H1 (cell line): ENCODE results near the gene ESYT1. TPM values are rescaled to one million over a fixed set of nuclear protein-coding genes. Genes with fewer than 3 reads are reported as not detected.
A peak's percentile ranks its signal among the peaks of the same experiment; 100 is the strongest.

ENCODE experiments used
- BACH1 ChIP-seq: IDR thresholded peaks from 2 replicates; pipeline ENCODE4 v1.6.1; 2012; ENCODE audit warnings: low read length, improper control_type of control experiment
- CBX8 ChIP-seq: fragments of 300-800, 300-1000 bp; sonication (generic); IDR thresholded peaks from 2 replicates; pipeline ENCODE4 v1.7.1; 2016; ENCODE audit warnings: low read depth, low read length, borderline replicate concordance
- GABPA ChIP-seq: IDR thresholded peaks from 2 replicates; pipeline ENCODE4 v1.6.1; 2011; ENCODE audit warnings: mild to moderate bottlenecking, low read length, moderate library complexity, borderline replicate concordance; ENCODE audit not compliant: insufficient read depth
- JUN ChIP-seq: IDR thresholded peaks from 2 replicates; pipeline ENCODE4 v1.6.1; 2011; ENCODE audit warnings: low read depth, mild to moderate bottlenecking, improper control_type of control experiment, low read length
- KDM4A ChIP-seq: IDR thresholded peaks from one replicate; pipeline ENCODE4 v1.7.1; 2012; ENCODE audit warnings: low read depth, mild to moderate bottlenecking, moderate library complexity, low read length, inconsistent platforms; ENCODE audit not compliant: severe bottlenecking
- KDM5A ChIP-seq: fragments of 200-600 bp; IDR thresholded peaks from 2 replicates; pipeline ENCODE4 v1.7.1; 2012; ENCODE audit warnings: mild to moderate bottlenecking, low read length, inconsistent platforms, mixed read lengths
- SIN3A ChIP-seq, 2 experiments: IDR thresholded peaks in 1 of 2; conservative IDR thresholded peaks in 1 of 2; 2 replicates each; pipeline ENCODE4 v1.6.1; 2011 to 2012; ENCODE audit warnings: low read length in 2 of 2, improper control_type of control experiment in 1 of 2, low read depth in 1 of 2, mild to moderate bottlenecking in 1 of 2
- TBP ChIP-seq: IDR thresholded peaks from 2 replicates; pipeline ENCODE4 v1.6.1; 2011; ENCODE audit warnings: low read depth, low read length, improper control_type of control experiment
- TCF12 ChIP-seq: IDR thresholded peaks from 2 replicates; pipeline ENCODE4 v1.6.1; 2011; ENCODE audit warnings: low read depth, mild to moderate bottlenecking, low read length
- polyA plus RNA-seq, 7 experiments: library from polyadenylated mRNA; depleted of rRNA in 3 of 7; stranded (reverse) in 5 of 7; unstranded in 2 of 7; fragments of >200 nt in 5 of 7; fragments of 200-250 nt in 2 of 7; gene quantifications; 1 replicate in 5 of 7; 2 replicates in 1 of 7; 4 replicates in 1 of 7; pipeline versions ENCODE4 v1.2.1 to v1.2.3, GENCODE V29; 2011 to 2013; ENCODE audit warnings: missing spikeins in 2 of 7, mixed read lengths in 2 of 7
- total RNA-seq: library from RNA; stranded (reverse); fragmentation: NEBNext Ultra II Directional; extraction: Animal tissue kit (Norgen Biotek cat#: 25700); gene quantifications from 2 replicates; pipeline ENCODE4 v1.2.1, GENCODE V29; 2021
- TF ChIP-seq, protein P1 (sequence below): IDR thresholded peaks from 2 replicates; pipeline ENCODE4 v1.6.1; 2012; ENCODE audit warnings: inconsistent platforms
- TF ChIP-seq, protein P2 (sequence below): IDR thresholded peaks from 2 replicates; pipeline ENCODE4 v1.6.1; 2012; ENCODE audit warnings: inconsistent platforms
- TF ChIP-seq, protein P3 (sequence below), 3 experiments: IDR thresholded peaks; 1 replicate in 2 of 3; 2 replicates in 1 of 3; pipeline versions ENCODE4 v1.5.1 to v1.6.1; 2011; ENCODE audit warnings: low read length in 3 of 3, mild to moderate bottlenecking in 3 of 3, inconsistent platforms in 2 of 3, low read depth in 1 of 3, moderate library complexity in 1 of 3; ENCODE audit not compliant: insufficient read depth in 1 of 3; ENCODE audit errors: control extremely low read depth in 1 of 3

ESYT1 gene
- total and polyA plus RNA-seq, 2 of the 8 experiments (the other 6 are each of a cell fraction or from before 2014, with no cell fraction given) = 86.9 to 165 TPM

DNA sequence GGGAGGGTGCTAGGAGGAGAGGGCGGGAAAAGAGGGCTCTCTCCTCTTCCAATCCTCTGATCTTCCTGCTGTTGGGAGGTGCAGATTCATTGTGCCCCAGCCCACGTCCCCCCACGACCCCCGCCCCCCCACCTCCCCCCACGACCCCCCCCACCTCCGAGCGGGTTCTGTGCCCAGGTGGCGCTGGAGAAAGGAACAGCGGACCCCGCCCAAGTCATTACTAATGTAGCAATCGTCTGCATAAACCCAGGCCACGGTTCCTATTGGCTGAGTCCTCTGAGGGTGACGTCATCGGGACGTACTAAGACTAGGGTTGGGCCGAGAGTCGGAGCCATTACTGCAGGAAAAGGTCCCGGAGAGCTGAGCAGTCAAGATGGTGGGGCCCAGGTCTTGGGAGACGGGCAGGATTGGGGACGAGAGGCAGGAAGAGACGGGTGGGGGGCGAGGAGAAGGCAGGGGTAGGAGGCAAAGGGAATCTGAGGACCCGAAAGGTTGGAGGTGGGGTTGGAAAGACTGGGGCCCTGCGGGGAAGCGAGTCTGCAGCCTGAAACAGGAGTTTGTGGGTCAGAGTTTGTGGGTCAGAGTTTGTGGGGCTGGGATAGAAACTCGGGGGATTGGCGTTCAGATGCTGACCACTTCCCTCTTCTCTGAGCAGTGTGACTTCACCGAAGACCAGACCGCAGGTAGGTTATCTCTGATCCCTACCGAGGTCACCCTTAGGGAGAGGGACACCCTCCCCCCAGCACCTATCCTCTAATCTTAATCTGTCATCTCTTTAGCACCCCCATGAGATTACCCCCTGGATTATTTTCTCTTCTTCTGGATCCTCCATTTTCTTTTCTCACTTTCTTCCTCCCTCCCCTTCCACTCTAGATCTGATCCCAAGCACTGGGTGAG is 30.2 kb downstream of the ESYT1 start, which contains the start of gene MYL6 (continued):
- TF ChIP-seq CBX8 (no peak), BACH1 (no peak), KDM5A (peak; percentile 44; the same call in 1 of the 2 replicates), TCF12 (no peak), TBP (peak; percentile 98), SIN3A (conservative IDR thresholded peaks at IDR 0.05 in 1 of 2, IDR thresholded peaks at IDR 0.05 in 1 of 2; ENCODE audit: low read depth in 1 of 2, low read length in 2 of 2) (no peak; a peak in 2 of 4 replicates), JUN (peak; percentile 98), KDM4A (no peak), GABPA (no peak)
- TF ChIP-seq, protein P1, sequence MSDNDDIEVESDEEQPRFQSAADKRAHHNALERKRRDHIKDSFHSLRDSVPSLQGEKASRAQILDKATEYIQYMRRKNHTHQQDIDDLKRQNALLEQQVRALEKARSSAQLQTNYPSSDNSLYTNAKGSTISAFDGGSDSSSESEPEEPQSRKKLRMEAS = no peak
- TF ChIP-seq, protein P2, sequence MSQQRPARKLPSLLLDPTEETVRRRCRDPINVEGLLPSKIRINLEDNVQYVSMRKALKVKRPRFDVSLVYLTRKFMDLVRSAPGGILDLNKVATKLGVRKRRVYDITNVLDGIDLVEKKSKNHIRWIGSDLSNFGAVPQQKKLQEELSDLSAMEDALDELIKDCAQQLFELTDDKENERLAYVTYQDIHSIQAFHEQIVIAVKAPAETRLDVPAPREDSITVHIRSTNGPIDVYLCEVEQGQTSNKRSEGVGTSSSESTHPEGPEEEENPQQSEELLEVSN = no peak
- TF ChIP-seq, protein P3, sequence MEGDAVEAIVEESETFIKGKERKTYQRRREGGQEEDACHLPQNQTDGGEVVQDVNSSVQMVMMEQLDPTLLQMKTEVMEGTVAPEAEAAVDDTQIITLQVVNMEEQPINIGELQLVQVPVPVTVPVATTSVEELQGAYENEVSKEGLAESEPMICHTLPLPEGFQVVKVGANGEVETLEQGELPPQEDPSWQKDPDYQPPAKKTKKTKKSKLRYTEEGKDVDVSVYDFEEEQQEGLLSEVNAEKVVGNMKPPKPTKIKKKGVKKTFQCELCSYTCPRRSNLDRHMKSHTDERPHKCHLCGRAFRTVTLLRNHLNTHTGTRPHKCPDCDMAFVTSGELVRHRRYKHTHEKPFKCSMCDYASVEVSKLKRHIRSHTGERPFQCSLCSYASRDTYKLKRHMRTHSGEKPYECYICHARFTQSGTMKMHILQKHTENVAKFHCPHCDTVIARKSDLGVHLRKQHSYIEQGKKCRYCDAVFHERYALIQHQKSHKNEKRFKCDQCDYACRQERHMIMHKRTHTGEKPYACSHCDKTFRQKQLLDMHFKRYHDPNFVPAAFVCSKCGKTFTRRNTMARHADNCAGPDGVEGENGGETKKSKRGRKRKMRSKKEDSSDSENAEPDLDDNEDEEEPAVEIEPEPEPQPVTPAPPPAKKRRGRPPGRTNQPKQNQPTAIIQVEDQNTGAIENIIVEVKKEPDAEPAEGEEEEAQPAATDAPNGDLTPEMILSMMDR (IDR thresholded peaks at IDR 0.05; ENCODE audit: control extremely low read depth in 1 of 3, insufficient read depth in 1 of 3, low read depth in 1 of 3, low read length in 3 of 3) = no peak
